ENCODE results near the gene HOXB3.
A peak's percentile ranks its signal among the peaks of the same experiment; 100 is the strongest.

The HOXB3 gene

DNA sequence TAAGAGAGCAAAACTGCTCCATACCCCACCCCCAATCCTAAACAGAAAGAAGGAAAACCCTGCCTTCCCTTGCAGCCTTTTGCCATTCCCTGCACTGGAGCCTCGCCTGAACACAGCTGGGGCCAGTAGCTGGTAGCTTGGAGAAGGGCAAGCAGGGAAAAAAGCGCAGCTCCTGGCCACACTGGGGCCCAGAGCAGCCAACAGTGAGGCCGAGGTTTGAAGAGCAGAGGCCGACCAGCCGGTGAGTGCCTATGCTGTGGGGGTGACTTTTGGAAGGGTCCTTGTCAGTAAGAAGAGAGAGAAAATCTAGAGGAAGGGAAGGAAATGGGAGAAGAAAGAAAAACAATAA is 39.3 kb upstream of the HOXB3 start:
- ChIA-PET CTCF (interaction anchor here (1.1 to 1.8 kb wide), 5 partner anchors 8 to 336 kb away, joined by 3 to 8 read pairs (median 4); no protein-coding TSS in a partner anchor), POLR2A (no interaction called here)
- DNase-seq (ENCODE audit: low read depth, low spot score) = no peak
- TF ChIP-seq, protein P1, sequence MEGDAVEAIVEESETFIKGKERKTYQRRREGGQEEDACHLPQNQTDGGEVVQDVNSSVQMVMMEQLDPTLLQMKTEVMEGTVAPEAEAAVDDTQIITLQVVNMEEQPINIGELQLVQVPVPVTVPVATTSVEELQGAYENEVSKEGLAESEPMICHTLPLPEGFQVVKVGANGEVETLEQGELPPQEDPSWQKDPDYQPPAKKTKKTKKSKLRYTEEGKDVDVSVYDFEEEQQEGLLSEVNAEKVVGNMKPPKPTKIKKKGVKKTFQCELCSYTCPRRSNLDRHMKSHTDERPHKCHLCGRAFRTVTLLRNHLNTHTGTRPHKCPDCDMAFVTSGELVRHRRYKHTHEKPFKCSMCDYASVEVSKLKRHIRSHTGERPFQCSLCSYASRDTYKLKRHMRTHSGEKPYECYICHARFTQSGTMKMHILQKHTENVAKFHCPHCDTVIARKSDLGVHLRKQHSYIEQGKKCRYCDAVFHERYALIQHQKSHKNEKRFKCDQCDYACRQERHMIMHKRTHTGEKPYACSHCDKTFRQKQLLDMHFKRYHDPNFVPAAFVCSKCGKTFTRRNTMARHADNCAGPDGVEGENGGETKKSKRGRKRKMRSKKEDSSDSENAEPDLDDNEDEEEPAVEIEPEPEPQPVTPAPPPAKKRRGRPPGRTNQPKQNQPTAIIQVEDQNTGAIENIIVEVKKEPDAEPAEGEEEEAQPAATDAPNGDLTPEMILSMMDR (IDR thresholded peaks at IDR 0.05; ENCODE audit: insufficient read depth, low read length, missing control alignments) = no peak
- H3K4me3 ChIP-seq (ENCODE audit: low read depth, low read length) = no peak overlapping the region

DNA sequence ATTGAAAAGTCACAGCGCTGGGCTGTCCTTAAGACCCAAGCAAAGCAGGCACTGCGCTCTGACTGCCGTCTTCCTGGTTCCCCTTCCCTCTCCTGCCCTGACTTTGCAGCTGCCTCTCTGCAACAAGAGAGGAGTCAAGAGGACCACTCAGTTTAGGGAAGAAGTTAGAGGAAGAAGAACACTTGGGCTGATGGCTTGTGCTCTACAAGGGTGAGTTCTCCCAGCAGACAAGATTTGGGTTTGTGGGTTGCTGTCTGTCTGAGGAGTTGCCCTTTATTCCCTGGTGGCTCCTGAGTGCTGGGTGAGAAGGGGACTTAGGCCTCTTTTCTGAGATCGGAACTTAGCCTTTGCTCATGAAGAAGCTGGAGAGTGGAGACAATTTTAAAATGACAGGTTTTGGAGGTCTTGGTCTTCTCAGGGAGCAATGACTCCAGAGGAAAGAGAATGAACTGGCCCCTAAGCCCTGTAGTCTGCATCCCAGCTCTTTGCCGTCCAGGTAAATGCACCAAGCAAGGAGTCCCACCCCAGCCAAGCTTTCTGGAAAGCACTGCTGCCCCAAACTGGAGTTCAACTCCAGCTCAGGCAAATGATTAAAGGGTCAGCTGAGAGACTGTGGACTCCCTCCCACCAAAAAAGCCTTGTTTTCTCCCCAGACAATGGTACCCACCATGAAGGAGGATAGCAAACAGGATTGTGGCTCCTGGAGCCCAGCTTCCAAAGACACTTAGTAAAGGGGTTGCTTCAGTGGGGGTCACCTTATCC is 38.8 kb upstream of the HOXB3 start:
- DNase-seq (ENCODE audit: low read depth, low spot score) = no peak
- no peak overlapping the region for H3K4me3 ChIP-seq (ENCODE audit: low read depth, low read length)
- TF ChIP-seq, protein P1 (IDR thresholded peaks at IDR 0.05; ENCODE audit: insufficient read depth, low read length, missing control alignments) = no peak
- ChIA-PET CTCF (interaction anchor here (1.1 to 1.8 kb wide), 5 partner anchors 8 to 335 kb away, joined by 3 to 8 read pairs (median 4); no protein-coding TSS in a partner anchor), POLR2A (no interaction called here)

DNA sequence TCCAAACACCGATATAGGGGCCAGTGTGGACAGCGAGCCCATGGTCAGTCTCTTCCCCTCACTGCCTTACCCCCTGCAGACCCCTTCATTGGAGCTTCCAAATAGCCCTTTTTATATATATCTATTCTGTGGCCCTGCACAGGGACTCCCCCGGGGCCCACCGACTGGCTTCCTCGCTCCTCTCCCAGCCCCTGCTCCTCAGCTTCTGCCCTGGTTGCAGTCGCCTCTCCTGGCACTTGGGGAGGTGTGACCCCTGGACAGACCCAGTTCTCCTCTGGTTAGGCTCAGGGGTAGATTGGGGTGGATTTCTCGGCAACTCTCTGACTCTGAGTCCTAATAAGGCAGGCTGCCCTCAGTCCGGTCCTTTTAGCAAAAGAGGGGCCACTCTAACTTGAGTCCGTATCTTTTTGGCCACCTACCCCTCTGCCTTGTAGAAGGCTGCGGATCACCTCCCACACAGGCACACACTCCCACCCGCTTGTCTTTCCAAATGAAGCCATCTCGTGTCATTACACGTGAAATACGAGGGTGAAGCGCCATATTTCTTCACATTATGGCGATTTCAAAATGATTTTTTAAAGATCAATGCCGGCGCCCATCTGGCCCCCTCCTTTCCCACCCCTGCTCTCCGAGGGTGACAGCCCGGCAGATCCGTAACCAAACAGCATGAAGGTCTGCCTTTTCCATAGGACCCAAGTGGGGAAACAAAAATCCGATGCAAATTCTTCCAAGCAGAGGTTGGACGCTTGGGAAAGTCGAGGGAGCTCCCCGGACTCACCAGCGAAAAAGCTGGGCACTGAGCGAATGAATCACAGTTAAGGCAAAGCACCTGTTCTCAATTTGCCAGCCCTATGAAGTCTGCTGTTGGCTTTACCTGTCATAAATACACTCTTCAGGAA is 37.8 kb upstream of the HOXB3 start:
- TF ChIP-seq, protein P1 (IDR thresholded peaks at IDR 0.05; ENCODE audit: insufficient read depth, low read length, missing control alignments) = no peak
- H3K4me3 ChIP-seq (ENCODE audit: low read depth, low read length) = no peak overlapping the region
- ChIA-PET POLR2A (no interaction called here), CTCF (interaction anchor here (1.6 to 2.9 kb wide), 4 partner anchors 8 to 319 kb away, joined by 4 to 22 read pairs (median 10); no protein-coding TSS in a partner anchor)
- no peak for DNase-seq (ENCODE audit: low read depth, low spot score)

DNA sequence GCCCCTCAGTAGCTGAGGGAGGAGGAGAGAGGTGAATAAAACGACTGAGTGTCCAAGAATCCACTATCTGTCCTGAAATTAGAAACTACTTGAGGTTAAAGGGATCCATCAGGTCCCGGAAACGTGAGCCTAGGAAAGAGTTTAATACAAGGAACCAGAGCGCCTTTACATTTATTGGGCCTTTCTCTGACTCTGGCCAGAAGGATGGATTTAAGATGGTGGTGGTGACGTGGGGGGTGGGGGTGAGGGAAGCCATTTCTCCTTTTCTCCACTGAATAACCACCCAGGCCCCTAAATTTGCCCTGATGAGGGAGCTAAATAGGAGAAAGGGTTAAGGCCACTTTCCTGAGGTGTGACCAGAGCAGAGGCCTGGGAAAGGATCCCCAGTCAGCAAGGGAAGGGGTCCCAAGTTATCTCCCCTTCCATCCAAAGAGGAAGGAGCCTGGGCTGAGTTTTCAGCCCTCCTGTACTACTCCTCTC is 37.1 kb upstream of the HOXB3 start:
- no peak for DNase-seq (ENCODE audit: low read depth, low spot score)
- CTCF ChIA-PET = interaction anchor here (1.5 to 2.9 kb wide), 4 partner anchors 9 to 319 kb away, joined by 3 to 22 read pairs (median 12); no protein-coding TSS in a partner anchor
- TF ChIP-seq, protein P1 (IDR thresholded peaks at IDR 0.05; ENCODE audit: insufficient read depth, low read length, missing control alignments) = no peak
- POLR2A ChIA-PET = no interaction called here
- H3K4me3 ChIP-seq (ENCODE audit: low read depth, low read length) = no peak overlapping the region

DNA sequence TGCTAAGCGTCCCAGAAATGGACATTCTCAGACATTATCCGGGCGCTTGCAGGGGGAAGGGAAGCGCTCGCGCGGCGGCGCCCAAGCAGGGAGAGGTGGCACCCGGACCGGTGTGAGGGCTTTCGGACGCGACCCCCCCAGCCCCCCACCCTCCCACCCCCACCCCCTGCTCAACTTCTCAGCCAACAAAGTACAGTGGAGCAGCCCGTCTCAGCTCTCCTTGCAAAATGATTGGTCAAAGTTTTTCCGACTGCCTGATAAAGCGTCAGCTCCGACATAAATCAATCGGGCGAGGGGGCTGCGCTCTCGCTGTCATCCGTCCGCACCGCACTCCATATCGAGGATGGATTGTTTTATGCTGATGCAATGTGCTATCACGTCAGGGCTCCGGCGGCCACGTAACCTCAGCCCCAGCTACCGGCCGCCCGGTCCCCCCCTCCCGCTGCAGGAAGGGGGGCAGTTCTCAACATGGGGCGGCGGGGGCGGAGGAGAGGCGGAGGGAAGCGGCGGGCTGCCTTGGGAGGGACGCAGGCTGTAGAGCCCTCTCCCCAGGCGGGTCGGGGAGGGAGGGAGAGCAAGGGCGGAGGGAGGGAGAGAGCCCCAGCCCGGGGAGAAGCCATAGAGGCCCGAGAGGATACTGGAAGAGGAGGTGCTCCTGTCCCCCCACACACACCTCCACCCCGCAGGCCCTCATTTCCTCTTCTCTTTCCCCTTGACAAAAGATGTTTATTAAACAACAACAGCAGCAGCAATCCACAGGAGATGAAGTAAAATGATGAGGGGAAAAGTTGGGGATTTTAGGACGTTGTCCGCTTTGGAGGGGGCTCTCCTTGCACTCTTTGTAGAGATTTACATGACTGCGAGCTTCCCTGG is 36.4 kb upstream of the HOXB3 start, which contains the start of gene HOXB9:
TSS of gene HOXB9 (minus strand) at position 114 of the 873 bp plus-strand sequence. CDS start at position 25, 89 bp downstream.
- H3K4me3 ChIP-seq (ENCODE audit: low read depth, low read length) = peak within 1 kb of the TSS; percentile 51
- TF ChIP-seq, protein P1 (IDR thresholded peaks at IDR 0.05; ENCODE audit: insufficient read depth, low read length, missing control alignments) = no peak
- ChIA-PET CTCF (interaction anchor here (0.9 to 2.9 kb wide), 9 partner anchors 8 to 318 kb away, joined by 3 to 22 read pairs (median 4); no protein-coding TSS in a partner anchor), POLR2A (interaction anchor here (1.1 kb wide), 1 partner anchor 39 kb away, joined by 3 read pairs; no protein-coding TSS in a partner anchor)
- DNase-seq (ENCODE audit: low read depth, low spot score) = no peak
